ENCODE results near the gene CTTNBP2.

Gene CTTNBP2

DNA sequence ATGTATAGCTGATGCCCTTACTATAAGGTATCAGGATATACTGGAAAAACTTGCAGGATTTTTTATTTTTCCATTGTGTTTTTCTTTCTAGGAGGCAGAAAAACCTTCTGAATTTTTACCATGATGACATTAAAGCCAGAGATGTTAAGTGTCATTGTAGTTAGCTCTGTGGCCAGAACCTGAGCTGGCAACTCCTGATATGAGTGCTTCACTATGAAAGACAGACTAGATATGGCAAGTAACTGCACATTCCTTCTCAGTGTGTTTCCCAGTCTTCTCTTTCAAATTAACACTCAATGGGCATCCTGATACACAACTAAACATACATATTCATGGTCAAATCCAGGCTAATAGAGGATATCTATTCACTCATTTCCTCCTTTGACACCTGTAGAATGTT is 166.2 kb downstream of the CTTNBP2 start:
- DNase-seq = no peak
- in situ Hi-C loops (cut with HindIII; ENCODE audit: low pct_ligation_motif_present, low sequenced_read_pairs) = no loop called here
- TF ChIP-seq CTCF (IDR thresholded peaks at IDR 0.05; ENCODE audit: low read depth, low read length, missing control alignments) = no peak
- no peaks in the 10 kb centered on the region for H3K36me3 ChIP-seq (replicated peaks)
- H3K27me3 ChIP-seq (replicated peaks) = no peaks in the 10 kb centered on the region
- no peak overlapping the region for H3K27ac ChIP-seq
- H3K4me3 ChIP-seq (ENCODE audit: low read depth, low read length) = no peak overlapping the region

DNA sequence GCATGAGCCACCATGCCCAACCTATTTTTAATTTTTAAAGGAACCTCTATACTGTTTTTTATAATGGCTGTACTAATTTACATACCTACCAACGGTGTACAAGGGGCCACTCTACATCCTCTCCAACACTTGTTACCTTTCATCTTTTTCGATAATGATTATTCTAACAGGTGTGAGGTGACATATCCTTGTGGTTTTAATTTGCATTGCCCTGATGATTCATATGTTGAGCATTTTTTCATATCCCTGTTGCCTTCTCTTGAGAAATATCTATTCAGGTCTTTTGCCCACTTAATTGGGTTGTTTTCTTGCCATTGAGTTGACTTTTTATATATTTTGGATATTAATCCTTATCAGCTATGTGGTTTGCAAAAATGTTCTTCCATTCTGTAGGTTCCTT is 167.0 kb downstream of the CTTNBP2 start:
- no peak for TF ChIP-seq CTCF (IDR thresholded peaks at IDR 0.05; ENCODE audit: low read depth, low read length, missing control alignments)
- in situ Hi-C loops (cut with HindIII; ENCODE audit: low pct_ligation_motif_present, low sequenced_read_pairs) = no loop called here
- no peaks in the 10 kb centered on the region for H3K27me3 ChIP-seq (replicated peaks)
- H3K4me3 ChIP-seq (ENCODE audit: low read depth, low read length) = no peak overlapping the region
- H3K36me3 ChIP-seq (replicated peaks) = no peaks in the 10 kb centered on the region
- no peak for DNase-seq
- H3K27ac ChIP-seq = no peak overlapping the region

- Histone ChIP-seq H3K27ac (no peak overlapping the region), H3K36me3 (replicated peaks) (no peaks in the 10 kb centered on the region), H3K4me3 (ENCODE audit: low read depth, low read length) (no peak overlapping the region), H3K27me3 (replicated peaks) (no peaks in the 10 kb centered on the region)
- DNase-seq = no peak
- no peak for TF ChIP-seq CTCF (IDR thresholded peaks at IDR 0.05; ENCODE audit: low read depth, low read length, missing control alignments)
- in situ Hi-C loops (cut with HindIII; ENCODE audit: low pct_ligation_motif_present, low sequenced_read_pairs) = no loop called here
These were observed 167.6 kb downstream of the CTTNBP2 start for GRCh38 chr7:117705630-117706029.

- no peak for DNase-seq
- in situ Hi-C loops (cut with HindIII; ENCODE audit: low pct_ligation_motif_present, low sequenced_read_pairs) = no loop called here
- Histone ChIP-seq H3K27ac (no peak overlapping the region), H3K4me3 (ENCODE audit: low read depth, low read length) (no peak overlapping the region), H3K36me3 (replicated peaks) (no peaks in the 10 kb centered on the region), H3K27me3 (replicated peaks) (no peaks in the 10 kb centered on the region)
- no peak for TF ChIP-seq CTCF (IDR thresholded peaks at IDR 0.05; ENCODE audit: low read depth, low read length, missing control alignments)
These were observed 169.2 kb downstream of the CTTNBP2 start for GRCh38 chr7:117704063-117704462.

DNA sequence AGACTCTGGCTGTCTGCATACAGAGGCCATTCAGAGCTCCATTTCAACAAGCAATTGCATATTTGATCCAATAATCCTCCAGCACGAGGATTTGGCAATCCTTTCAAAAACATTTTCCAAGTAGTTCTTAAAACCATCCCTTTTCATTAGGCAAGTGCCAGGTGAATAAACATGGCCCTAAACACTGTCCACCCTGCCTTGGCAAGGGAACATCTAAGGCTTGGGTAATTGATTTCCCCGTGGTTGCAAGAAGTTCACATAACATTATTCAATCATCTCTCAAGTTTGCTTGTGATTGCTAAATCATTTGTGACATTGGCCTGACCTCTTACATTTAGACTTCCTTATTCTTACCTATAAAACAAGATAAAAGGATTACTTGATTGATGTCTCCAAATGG is 175.2 kb downstream of the CTTNBP2 start:
- Histone ChIP-seq H3K27me3 (replicated peaks) (no peaks in the 10 kb centered on the region), H3K4me3 (ENCODE audit: low read depth, low read length) (no peak overlapping the region), H3K27ac (no peak overlapping the region), H3K36me3 (replicated peaks) (no peaks in the 10 kb centered on the region)
- in situ Hi-C loops (cut with HindIII; ENCODE audit: low pct_ligation_motif_present, low sequenced_read_pairs) = no loop called here
- DNase-seq = no peak
- TF ChIP-seq CTCF (IDR thresholded peaks at IDR 0.05; ENCODE audit: low read depth, low read length, missing control alignments) = no peak

DNA sequence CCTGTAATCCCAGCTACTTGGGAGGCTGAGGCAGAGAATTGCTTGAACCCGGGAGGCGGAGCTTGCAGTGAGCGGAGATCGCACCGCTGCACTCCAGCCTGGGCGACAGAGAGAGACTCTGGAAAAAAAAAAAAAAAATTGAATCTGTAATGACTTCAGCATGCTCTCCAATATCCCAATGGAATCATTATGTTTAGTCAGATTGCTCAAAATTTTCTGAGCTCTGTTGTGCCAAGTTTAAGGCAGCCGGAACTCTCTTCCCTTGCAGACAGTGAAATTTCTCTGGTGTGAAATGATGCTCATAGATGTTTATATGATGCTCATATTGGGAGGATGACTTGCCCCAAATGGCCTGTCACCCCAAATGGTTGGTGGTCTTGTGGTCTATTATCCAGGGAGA is 180.9 kb downstream of the CTTNBP2 start:
- Histone ChIP-seq H3K36me3 (replicated peaks) (no peaks in the 10 kb centered on the region), H3K4me3 (ENCODE audit: low read depth, low read length) (no peak overlapping the region), H3K27ac (no peak overlapping the region), H3K27me3 (replicated peaks) (no peaks in the 10 kb centered on the region)
- TF ChIP-seq CTCF (IDR thresholded peaks at IDR 0.05; ENCODE audit: low read depth, low read length, missing control alignments) = no peak
- in situ Hi-C loops (cut with HindIII; ENCODE audit: low pct_ligation_motif_present, low sequenced_read_pairs) = no loop called here
- DNase-seq = no peak

Data from brain microvascular endothelial cell (primary cell).